ENCODE measurements around the gene ARHGAP8. TPM values are rescaled to one million over a fixed set of nuclear protein-coding genes. Genes with fewer than 3 reads are reported as not detected.
"Not testable (repeated sequence)": the region's sequence is repeated elsewhere in the genome, so short reads cannot be mapped to it uniquely, and the experiment has no call there.

Gene ARHGAP8
- total RNA-seq, 2 donors from 2014 or later: 34.6 to 64.5 TPM

GRCh38 chr22:44738347-44738715, 14.0 kb upstream of the ARHGAP8 start:
- no peaks in the 10 kb centered on the region for H3K9me3 ChIP-seq
- no peak overlapping the region for H3K27ac ChIP-seq
- no peaks in the 10 kb centered on the region for H3K27me3 ChIP-seq (replicated peaks; ENCODE audit: insufficient read depth)
- no peak for DNase-seq (ENCODE audit: low spot score)
- 64% methylated on average over 14 of the region's 14 CpGs for WGBS
- H3K4me3 ChIP-seq: no peak overlapping the region
- H3K4me1 ChIP-seq (replicated peaks): no peaks in the 10 kb centered on the region
- intact Hi-C loops (cut with DNase I): no loop called here
- no peak for TF ChIP-seq POLR2A (IDR thresholded peaks at IDR 0.05)
- no peak for TF ChIP-seq POLR2AphosphoS5 (IDR thresholded peaks at IDR 0.05)
- no peak for TF ChIP-seq CTCF (IDR thresholded peaks at IDR 0.05)
- no peaks in the 10 kb centered on the region for H3K36me3 ChIP-seq

DNA sequence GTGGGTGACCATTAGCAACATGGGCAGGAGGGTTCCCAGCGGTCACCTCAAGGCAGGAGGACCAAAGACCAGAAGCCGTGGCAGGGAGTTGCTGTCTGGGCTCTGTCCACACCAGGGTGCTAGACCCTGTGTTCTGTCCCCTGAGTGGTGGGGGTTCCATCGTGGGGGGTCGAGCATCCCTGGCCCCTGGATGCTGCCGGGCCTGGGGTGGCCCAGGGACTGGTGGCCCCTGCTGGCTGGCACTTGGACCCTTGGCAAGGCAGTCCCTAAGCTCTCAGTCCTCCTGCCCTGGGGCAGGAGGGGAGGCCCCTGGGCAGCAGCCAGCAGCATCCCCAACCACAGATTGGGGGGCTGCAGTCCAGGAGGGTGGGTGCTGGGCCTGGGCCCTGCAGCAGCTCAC, 13.4 kb upstream of the ARHGAP8 start:
- Histone ChIP-seq H3K4me3 (no peak overlapping the region), H3K36me3 (no peaks in the 10 kb centered on the region), H3K27ac (no peak overlapping the region), H3K9me3 (no peaks in the 10 kb centered on the region), H3K4me1 (replicated peaks) (no peaks in the 10 kb centered on the region), H3K27me3 (replicated peaks; ENCODE audit: insufficient read depth) (no peaks in the 10 kb centered on the region)
- 88% methylated on average over 5 of the region's 5 CpGs for WGBS
- TF ChIP-seq CTCF (IDR thresholded peaks at IDR 0.05): no peak
- TF ChIP-seq POLR2A (IDR thresholded peaks at IDR 0.05): no peak
- intact Hi-C loops (cut with DNase I): no loop called here
- no peak for DNase-seq (ENCODE audit: low spot score)

- DNase-seq (ENCODE audit: low spot score); H3K27me3 ChIP-seq (replicated peaks; ENCODE audit: insufficient read depth); H3K4me3 ChIP-seq; H3K36me3 ChIP-seq; H3K9me3 ChIP-seq; H3K27ac ChIP-seq; intact Hi-C loops (cut with DNase I); H3K4me1 ChIP-seq (replicated peaks): not testable (repeated sequence)
- 62% methylated on average over 10 of the region's 10 CpGs for WGBS
Observed at GRCh38 chr22:44739666-44740065, 12.7 kb upstream of the ARHGAP8 start.

GRCh38 chr22:44740307-44740706, 12.1 kb upstream of the ARHGAP8 start:
- Histone ChIP-seq H3K27me3 (replicated peaks; ENCODE audit: insufficient read depth) (no peaks in the 10 kb centered on the region), H3K4me3 (no peak overlapping the region), H3K36me3 (no peaks in the 10 kb centered on the region), H3K9me3 (no peaks in the 10 kb centered on the region), H3K27ac (no peak overlapping the region), H3K4me1 (replicated peaks) (no peaks in the 10 kb centered on the region)
- TF ChIP-seq POLR2AphosphoS5 (IDR thresholded peaks at IDR 0.05) (no peak), POLR2A (IDR thresholded peaks at IDR 0.05) (no peak), CTCF (IDR thresholded peaks at IDR 0.05) (no peak)
- 73% methylated on average over 17 of the region's 17 CpGs for WGBS
- DNase-seq (ENCODE audit: low spot score): no peak
- intact Hi-C loops (cut with DNase I): no loop called here

- 33% methylated on average over 9 of the region's 9 CpGs for WGBS
- Histone ChIP-seq H3K27ac (peak overlapping the region; percentile 29 to 67), H3K9me3 (no peaks in the 10 kb centered on the region), H3K4me3 (no peak overlapping the region), H3K36me3 (no peaks in the 10 kb centered on the region), H3K4me1 (replicated peaks) (peaks cover 4% of the 10 kb centered on the region), H3K27me3 (replicated peaks; ENCODE audit: insufficient read depth) (no peaks in the 10 kb centered on the region)
- no peak for TF ChIP-seq CTCF (IDR thresholded peaks at IDR 0.05)
- peak; percentile 54 for TF ChIP-seq POLR2AphosphoS5 (IDR thresholded peaks at IDR 0.05)
- no peak for TF ChIP-seq POLR2A (IDR thresholded peaks at IDR 0.05)
- intact Hi-C loops (cut with DNase I): no loop called here
- peak; percentile 75 for DNase-seq (ENCODE audit: low spot score)
Observed at GRCh38 chr22:44741929-44742328, 10.4 kb upstream of the ARHGAP8 start.

Data from prostate gland (tissue), 2 donors.